IMR-90 (cell line): Measurements from ENCODE around the gene ADAP1. TPM values are rescaled to one million over a fixed set of nuclear protein-coding genes. Genes with fewer than 3 reads are reported as not detected.

Experiments
- ATAC-seq: fragments of 200-7000 bp; cut with Tn5 transposase; 2 replicates; pipeline ENCODE4 v1.9.1; 2020; ENCODE audit warnings: low read depth, mild to moderate bottlenecking, moderate library complexity
- BruUV-seq: library from RNA; stranded (reverse); fragments of 400-500 nt; replicated peaks from 2 replicates; lab custom pipeline; 2021; lab: Mats Ljungman, UMichigan
- CTCF ChIA-PET: fragments of 300-600 bp; formaldehyde crosslinking; extraction: SDS; loops from one replicate; lab custom pipeline; 2021; ENCODE audit warnings: antibody characterized with exemption; lab: Yijun Ruan, JAX
- POLR2A ChIA-PET: fragments of 300-600 bp; sonication (Branson Sonifier 250); formaldehyde crosslinking; loops from one replicate; lab custom pipeline; 2022; ENCODE audit warnings: antibody characterized with exemption; ENCODE audit not compliant: unreplicated experiment; lab: Charles Lee
- DNase-seq: peaks from one replicate; pipeline ENCODE4 v3.0.0; 2013
- H2AFZ ChIP-seq: replicated peaks from 2 replicates; pipeline ENCODE3; 2013; ENCODE audit warnings: low read length, mild to moderate bottlenecking; ENCODE audit not compliant: poor library complexity
- H2AK5ac ChIP-seq: 2 replicates; pipeline ENCODE4 v1.6.1; 2013; ENCODE audit warnings: low read depth, low read length, inconsistent platforms
- H2AK9ac ChIP-seq: replicated peaks from 2 replicates; pipeline ENCODE3; 2013; ENCODE audit warnings: mild to moderate bottlenecking, low read depth, low read length, moderate library complexity; ENCODE audit not compliant: poor library complexity
- H2BK120ac ChIP-seq: 2 replicates; pipeline ENCODE4 v1.6.1; 2013; ENCODE audit warnings: low read depth, low read length, inconsistent platforms
- H2BK15ac ChIP-seq: 3 replicates; pipeline ENCODE4 v1.6.1; 2013; ENCODE audit warnings: low read depth, low read length, inconsistent platforms
- H2BK20ac ChIP-seq: 2 replicates; pipeline ENCODE4 v1.6.1; 2013; ENCODE audit warnings: low read depth, mild to moderate bottlenecking, inconsistent platforms, low read length, moderate library complexity
- H2BK5ac ChIP-seq: 2 replicates; pipeline ENCODE4 v1.6.1; 2013; ENCODE audit warnings: mild to moderate bottlenecking, low read depth, low read length, inconsistent platforms; ENCODE audit not compliant: poor library complexity, severe bottlenecking
- H3K14ac ChIP-seq: replicated peaks from 2 replicates; pipeline ENCODE4 v1.6.1; 2013; ENCODE audit warnings: low read depth, low read length, inconsistent platforms
- H3K18ac ChIP-seq: 2 replicates; pipeline ENCODE4 v1.6.1; 2013; ENCODE audit warnings: low read depth, low read length, control low read depth
- H3K23ac ChIP-seq: 2 replicates; pipeline ENCODE4 v1.6.1; 2013; ENCODE audit warnings: low read depth, low read length, inconsistent platforms
- H3K27ac ChIP-seq: 2 replicates; pipeline ENCODE4 v1.5.1; 2013; ENCODE audit warnings: mild to moderate bottlenecking, control low read depth, low read length; ENCODE audit not compliant: insufficient read depth
- H3K27me3 ChIP-seq: 2 replicates; pipeline ENCODE4 v1.6.1; 2013; ENCODE audit warnings: low read length; ENCODE audit not compliant: control insufficient read depth, insufficient read depth
- H3K36me3 ChIP-seq: 2 replicates; pipeline ENCODE4 v1.6.1; 2013; ENCODE audit warnings: low read length, mixed read lengths; ENCODE audit not compliant: control insufficient read depth, insufficient read depth
- H3K4ac ChIP-seq: 2 replicates; pipeline ENCODE4 v1.6.1; 2013; ENCODE audit warnings: low read depth, low read length, inconsistent platforms
- H3K4me1 ChIP-seq: 2 replicates; pipeline ENCODE4 v1.6.1; 2013; ENCODE audit warnings: low read length, mixed read lengths; ENCODE audit not compliant: control insufficient read depth, insufficient read depth
- H3K4me2 ChIP-seq: 2 replicates; pipeline ENCODE4 v1.6.1; 2013; ENCODE audit warnings: low read depth, mild to moderate bottlenecking, control low read depth, low read length, moderate library complexity
- H3K4me3 ChIP-seq: 2 replicates; pipeline ENCODE4 v1.5.1; 2013; ENCODE audit warnings: low read depth, mild to moderate bottlenecking, control low read depth, low read length, moderate library complexity; ENCODE audit not compliant: insufficient read depth
- H3K56ac ChIP-seq: 2 replicates; pipeline ENCODE4 v1.6.1; 2013; ENCODE audit warnings: low read length, inconsistent platforms; ENCODE audit not compliant: insufficient read depth; ENCODE audit errors: extremely low read depth
- H3K79me1 ChIP-seq, 2 experiments: 2 replicates each; pipeline ENCODE4 v1.6.1; 2013; ENCODE audit warnings: low read length in 2 of 2, inconsistent platforms in 1 of 2, low read depth in 1 of 2
- H3K9ac ChIP-seq: 2 replicates; pipeline ENCODE4 v1.6.1; 2013; ENCODE audit warnings: low read depth, low read length, control low read depth
- H3K9me1 ChIP-seq: 2 replicates; pipeline ENCODE4 v1.6.1; 2013; ENCODE audit warnings: low read length, inconsistent platforms; ENCODE audit not compliant: insufficient read depth
- H3K9me3 ChIP-seq: 2 replicates; pipeline ENCODE4 v1.6.1; 2013; ENCODE audit warnings: low read length; ENCODE audit not compliant: control insufficient read depth, insufficient read depth
- H4K20me1 ChIP-seq: 2 replicates; pipeline ENCODE4 v1.6.1; 2013; ENCODE audit warnings: low read length, inconsistent platforms; ENCODE audit not compliant: insufficient read depth
- H4K5ac ChIP-seq: 2 replicates; pipeline ENCODE4 v1.6.1; 2013; ENCODE audit warnings: mild to moderate bottlenecking, low read depth, low read length, control low read depth
- H4K8ac ChIP-seq, 2 experiments: 2 replicates each; pipeline ENCODE4 v1.6.1; 2013; ENCODE audit warnings: low read depth in 2 of 2, low read length in 2 of 2, control low read depth in 1 of 2, inconsistent platforms in 1 of 2
- H4K91ac ChIP-seq: 2 replicates; pipeline ENCODE4 v1.6.1; 2013; ENCODE audit warnings: low read depth, low read length, inconsistent platforms; ENCODE audit not compliant: insufficient read depth
- BHLHE40 ChIP-seq: fragments of 150-350 bp; IDR thresholded peaks from 2 replicates; pipeline ENCODE4 v1.6.1; 2016; ENCODE audit warnings: mild to moderate bottlenecking, low read depth, low read length
- CEBPB ChIP-seq: IDR thresholded peaks from 2 replicates; pipeline ENCODE4 v1.6.1; 2012; ENCODE audit warnings: low read depth, low read length, improper control_type of control experiment
- CHD1 ChIP-seq: IDR thresholded peaks from 2 replicates; pipeline ENCODE4 v1.6.1; 2012; ENCODE audit warnings: low read depth, low read length, improper control_type of control experiment
- CTCF ChIP-seq: conservative IDR thresholded peaks from 2 replicates; pipeline ENCODE4 v1.5.1; 2012; ENCODE audit warnings: mild to moderate bottlenecking, low read depth, low read length, improper control_type of control experiment
- ELK1 ChIP-seq: fragments of 150-350 bp; IDR thresholded peaks from 2 replicates; pipeline ENCODE4 v1.6.1; 2016; ENCODE audit warnings: low read depth, mild to moderate bottlenecking, low read length, moderate library complexity, borderline replicate concordance
- FOS ChIP-seq: fragments of 150-350 bp; IDR thresholded peaks from 2 replicates; pipeline ENCODE4 v1.6.1; 2016; ENCODE audit warnings: low read depth, low read length
- MAFK ChIP-seq: IDR thresholded peaks from 2 replicates; pipeline ENCODE4 v1.6.1; 2012; ENCODE audit warnings: low read depth, low read length, improper control_type of control experiment
- MAZ ChIP-seq: IDR thresholded peaks from 2 replicates; pipeline ENCODE4 v1.6.1; 2012; ENCODE audit warnings: low read depth, mild to moderate bottlenecking, low read length, improper control_type of control experiment, moderate library complexity, borderline replicate concordance
- MXI1 ChIP-seq: IDR thresholded peaks from 2 replicates; pipeline ENCODE4 v1.6.1; 2012; ENCODE audit warnings: low read depth, mild to moderate bottlenecking, low read length, moderate library complexity, borderline replicate concordance
- NFE2L2 ChIP-seq: fragments of 150-350 bp; IDR thresholded peaks from 2 replicates; pipeline ENCODE4 v1.6.1; 2016; ENCODE audit warnings: low read depth, mild to moderate bottlenecking, low read length
- POLR2A ChIP-seq: IDR thresholded peaks from 2 replicates; pipeline ENCODE4 v1.6.1; 2012; ENCODE audit warnings: mild to moderate bottlenecking, low read depth, low read length
- RAD21 ChIP-seq: IDR thresholded peaks from 2 replicates; pipeline ENCODE4 v1.6.1; 2012; ENCODE audit warnings: low read length, improper control_type of control experiment
- RCOR1 ChIP-seq: IDR thresholded peaks from 2 replicates; pipeline ENCODE4 v1.6.1; 2012; ENCODE audit warnings: mild to moderate bottlenecking, low read length, improper control_type of control experiment; ENCODE audit not compliant: insufficient replicate concordance
- RFX5 ChIP-seq: IDR thresholded peaks from 2 replicates; pipeline ENCODE4 v1.8.0; 2012; ENCODE audit warnings: low read depth, mild to moderate bottlenecking, low read length, moderate library complexity
- SMC3 ChIP-seq: fragments of 150-350 bp; IDR thresholded peaks from 2 replicates; pipeline ENCODE4 v1.6.1; 2016; ENCODE audit warnings: low read depth, mild to moderate bottlenecking, antibody characterized with exemption, low read length, moderate library complexity
- USF2 ChIP-seq: fragments of 150-350 bp; IDR thresholded peaks from 2 replicates; pipeline ENCODE4 v1.6.1; 2017; ENCODE audit warnings: mild to moderate bottlenecking, antibody characterized with exemption, low read length, low read depth
- WGBS, 2 experiments: methylation state at CpG; one replicate each; pipeline versions ENCODE4 v1.1.5 to v1.1.7; 2013; ENCODE audit warnings: missing lambda C conversion rate in 2 of 2; ENCODE audit not compliant: insufficient read length in 1 of 2; ENCODE audit errors: extremely low coverage in 2 of 2; 5-methylcytosine and 5-hydroxymethylcytosine counted together
- dilution Hi-C: fragments of 300-500 bp; cut with HindIII; formaldehyde crosslinking; loops from one replicate; pipeline ENCODE4 v1.14.3; 2018; ENCODE audit warnings: low sequenced_read_pairs; ENCODE audit not compliant: unreplicated experiment
- in situ Hi-C: fragments of 300-500 bp; cut with MboI; formaldehyde crosslinking; loops from 3 replicates; pipeline ENCODE4 v1.14.3; 2019; ENCODE audit warnings: low sequenced_read_pairs, inconsistent platforms, mixed read lengths
- intact Hi-C: fragments of 100-400 bp; cut with micrococcal nuclease; formaldehyde crosslinking; loops from 2 replicates; pipeline ENCODE4 v1.10.0; 2022
- polyA plus RNA-seq, 3 experiments: library from polyadenylated mRNA; depleted of rRNA; stranded (reverse); fragments of >200 nt; gene quantifications; 2 replicates each; pipeline ENCODE4 v1.2.3, GENCODE V29; 2012; ENCODE audit warnings: low replicate concordance in 1 of 3
- total RNA-seq: library from RNA; depleted of rRNA; stranded (reverse); fragments of >200 nt; gene quantifications from 2 replicates; pipeline ENCODE4 v1.2.3, GENCODE V29; 2012

The ADAP1 gene
- total and polyA plus RNA-seq, 2 of the 4 experiments (the other 2 are of a cell fraction): 1.4 to 2.0 TPM

GRCh38 chr7:855686-856369, 98.7 kb downstream of the ADAP1 start:
- no peak overlapping the region for H2BK20ac ChIP-seq
- H3K4me3 ChIP-seq: no peak overlapping the region
- no peak overlapping the region for H2AK9ac ChIP-seq
- no peak overlapping the region for H3K23ac ChIP-seq
- H3K79me1 ChIP-seq: peaks cover 8 to 24% of the 10 kb centered on the region in 2 experiments; a peak in 3 of 4 replicates
- H2AK5ac ChIP-seq: no peak overlapping the region
- H3K27me3 ChIP-seq: no peaks in the 10 kb centered on the region
- CTCF ChIA-PET: no interaction called here
- H3K27ac ChIP-seq: no peak overlapping the region
- no peak overlapping the region for H2BK120ac ChIP-seq
- no peak overlapping the region for H2BK5ac ChIP-seq
- no peak overlapping the region for H2BK15ac ChIP-seq
- H3K4me1 ChIP-seq: no peaks in the 10 kb centered on the region
- H3K9ac ChIP-seq: no peak overlapping the region
- DNase-seq (no peak), ATAC-seq (no peak)
- no peak overlapping the region for H3K4me2 ChIP-seq
- H2AFZ ChIP-seq: no peak overlapping the region
- H3K18ac ChIP-seq: no peak overlapping the region
- peaks cover 74% of the 10 kb centered on the region for H3K36me3 ChIP-seq
- in situ Hi-C loops (no loop called here), intact Hi-C loops (no loop called here), dilution Hi-C loops (no loop called here)
- H3K4ac ChIP-seq: no peak overlapping the region
- no peak overlapping the region for H4K8ac ChIP-seq
- BruUV-seq: no TSS peak
- no peak overlapping the region for H4K5ac ChIP-seq
- H3K9me3 ChIP-seq: no peaks in the 10 kb centered on the region
- no peak overlapping the region for H3K56ac ChIP-seq
- no peak for TF ChIP-seq MXI1
- TF ChIP-seq RAD21: no peak
- TF ChIP-seq POLR2A: no peak
- TF ChIP-seq USF2: no peak
- no peak for TF ChIP-seq FOS
- no peak for TF ChIP-seq CEBPB
- no peak for TF ChIP-seq BHLHE40
- no peak for TF ChIP-seq ELK1
- TF ChIP-seq CHD1: no peak
- no peak for TF ChIP-seq MAFK
- no peak for TF ChIP-seq CTCF
- TF ChIP-seq SMC3: no peak
- TF ChIP-seq RFX5: no peak
- no peak for TF ChIP-seq NFE2L2
- no peak for TF ChIP-seq RCOR1
- no peak for TF ChIP-seq MAZ
- no peak overlapping the region for H4K91ac ChIP-seq
- peaks cover 9% of the 10 kb centered on the region; the same call in 1 of the 2 replicates for H4K20me1 ChIP-seq
- H3K14ac ChIP-seq: no peak overlapping the region
- POLR2A ChIA-PET: no interaction called here
- 94% methylated on average over 15 of the region's 29 CpGs; no CpG with 5 or more reads in 1 of the 2 experiments for WGBS, 2 experiments
- no peaks in the 10 kb centered on the region for H3K9me1 ChIP-seq
